ENCODE measurements around the gene IL6R. TPM values are rescaled to one million over a fixed set of nuclear protein-coding genes. Genes with fewer than 3 reads are reported as not detected.

IL6R gene
- total RNA-seq, 1 donor from 2014 or later = 6.7 TPM

GRCh38 chr1:154499446-154499845 is 94.3 kb downstream of the IL6R start:
- Histone ChIP-seq H3K27me3 (peaks cover 11% of the 10 kb centered on the region), H3K4me1 (peaks cover 3 to 4% of the 10 kb centered on the region in 2 donors), H3K36me3 (no peaks in the 10 kb centered on the region), H3K9me3 (no peaks in the 10 kb centered on the region), H3K27ac (no peak overlapping the region), H3K4me3 (no peak overlapping the region)
- intact Hi-C loops (cut with DNase I) = no loop called here
- TF ChIP-seq CTCF (IDR thresholded peaks at IDR 0.05) = no peak
- no peak for DNase-seq (ENCODE audit: low spot score in 2 of 2)

- H3K27ac ChIP-seq = no peak overlapping the region
- intact Hi-C loops (cut with DNase I) = no loop called here
- TF ChIP-seq CTCF (IDR thresholded peaks at IDR 0.05) = no peak
These were observed 95.4 kb downstream of the IL6R start for GRCh38 chr1:154500533-154500932.

GRCh38 chr1:154501423-154502065 is 96.4 kb downstream of the IL6R start:
- peaks cover 11% of the 10 kb centered on the region for H3K27me3 ChIP-seq
- peak overlapping the region; percentile 54 to 61 for H3K4me3 ChIP-seq
- H3K36me3 ChIP-seq = no peaks in the 10 kb centered on the region
- no peak for TF ChIP-seq CTCF (IDR thresholded peaks at IDR 0.05)
- peak overlapping the region in 1 of 2 donors; percentile 32 for H3K27ac ChIP-seq
- H3K4me1 ChIP-seq = peaks cover 3 to 4% of the 10 kb centered on the region in 2 donors
- peak in 1 of 2 donors; percentile 71 for DNase-seq (ENCODE audit: low spot score in 2 of 2)
- H3K9me3 ChIP-seq = no peaks in the 10 kb centered on the region
- intact Hi-C loops (cut with DNase I) = no loop called here

More at GRCh38 chr1:154500533-154500932, 95.4 kb downstream of the IL6R start:
- no peaks in the 10 kb centered on the region for H3K9me3 ChIP-seq
- peak overlapping the region; percentile 54 to 61 for H3K4me3 ChIP-seq
- H3K36me3 ChIP-seq = no peaks in the 10 kb centered on the region
- peaks cover 11% of the 10 kb centered on the region for H3K27me3 ChIP-seq
- H3K4me1 ChIP-seq = peaks cover 3 to 4% of the 10 kb centered on the region in 2 donors
- no peak for DNase-seq (ENCODE audit: low spot score in 2 of 2)

- no peak for DNase-seq (ENCODE audit: low spot score in 2 of 2)
- intact Hi-C loops (cut with DNase I) = no loop called here
- peak within 1 kb of the TSS in 1 of 2 donors; percentile 32 for H3K27ac ChIP-seq
- H3K27me3 ChIP-seq = peaks cover 11% of the 10 kb centered on the region
- TF ChIP-seq CTCF (IDR thresholded peaks at IDR 0.05) = no peak
- no peaks in the 10 kb centered on the region for H3K9me3 ChIP-seq
- H3K36me3 ChIP-seq = no peaks in the 10 kb centered on the region
- H3K4me1 ChIP-seq = peaks cover 3 to 4% of the 10 kb centered on the region in 2 donors
- H3K4me3 ChIP-seq = peak within 1 kb of the TSS; percentile 54 to 61
These were observed 97.1 kb downstream of the IL6R start, which contains the start of the genes SHE and TDRD10 for GRCh38 chr1:154502066-154502743. Gene SHE (minus strand): TSS chr1:154502412. CDS start chr1:154502026, 386 bp downstream. Gene TDRD10 (plus strand): TSS chr1:154502219. CDS start chr1:154506904, 4,685 bp downstream.

GRCh38 chr1:154502744-154503115 is 97.6 kb downstream of the IL6R start:
- peaks cover 3 to 4% of the 10 kb centered on the region in 2 donors for H3K4me1 ChIP-seq
- no peaks in the 10 kb centered on the region for H3K9me3 ChIP-seq
- peaks cover 11% of the 10 kb centered on the region for H3K27me3 ChIP-seq
- peak overlapping the region; percentile 54 to 61 for H3K4me3 ChIP-seq
- no peaks in the 10 kb centered on the region for H3K36me3 ChIP-seq
- intact Hi-C loops (cut with DNase I) = no loop called here
- H3K27ac ChIP-seq = no peak overlapping the region
- TF ChIP-seq CTCF (IDR thresholded peaks at IDR 0.05) = no peak
- DNase-seq (ENCODE audit: low spot score in 2 of 2) = no peak
